Mucosa of gallbladder (tissue), 1 donor: ENCODE data around the gene NPTXR. TPM values are rescaled to one million over a fixed set of nuclear protein-coding genes. Genes with fewer than 3 reads are reported as not detected.
"Not testable (repeated sequence)": the region's sequence is repeated elsewhere in the genome, so short reads cannot be mapped to it uniquely, and the experiment has no call there.

ENCODE experiments used
- DNase-seq: peaks from one replicate; pipeline ENCODE4 v3.0.0-alpha.2; 2020; ENCODE audit warnings: low spot score
- total RNA-seq: library from RNA; stranded (reverse); gene quantifications from one replicate; pipeline ENCODE4 v1.2.1, GENCODE V29; 2021
- donor health status: DM: no; HTN: no; CAD: no.

NPTXR gene
- total RNA-seq, 1 donor from 2014 or later = 15.0 TPM

GRCh38 chr22:38832005-38832978 is 11.5 kb downstream of the NPTXR start:
- no peak for DNase-seq

GRCh38 chr22:38831166-38831945 is 12.5 kb downstream of the NPTXR start:
- no peak for DNase-seq

GRCh38 chr22:38830845-38831108 is 13.1 kb downstream of the NPTXR start:
- no peak for DNase-seq

GRCh38 chr22:38830026-38830844 is 13.6 kb downstream of the NPTXR start:
- DNase-seq = no peak

GRCh38 chr22:38829485-38829884 is 14.3 kb downstream of the NPTXR start:
- DNase-seq = no peak

DNA sequence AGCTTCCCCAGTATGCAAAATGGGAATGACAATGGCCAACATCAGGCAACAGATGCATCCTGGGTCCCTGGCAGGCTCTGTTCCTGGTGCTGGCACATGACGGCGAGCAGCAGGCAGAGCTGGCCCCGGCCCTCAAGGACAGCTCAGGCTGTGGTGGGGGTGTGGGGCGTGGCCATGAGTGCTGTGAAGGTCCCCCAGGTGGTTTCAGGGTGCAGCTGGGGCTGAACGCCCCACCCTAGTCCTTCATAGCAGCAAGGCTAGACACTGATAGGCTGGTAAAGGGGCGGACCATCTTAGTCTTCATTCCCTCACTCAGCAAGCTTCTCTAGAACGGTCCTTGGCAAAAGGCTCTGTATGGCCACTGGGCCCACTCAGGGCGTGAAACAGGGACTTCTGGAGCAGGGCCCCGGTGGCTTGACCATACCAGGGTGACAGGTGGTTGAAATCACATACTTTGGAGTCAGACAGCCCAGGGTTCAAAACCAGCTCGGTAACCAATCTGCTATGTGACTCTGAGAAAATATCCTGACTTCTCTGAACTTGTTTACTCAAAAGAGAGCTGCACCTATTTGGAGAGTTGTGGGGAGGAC is 15.1 kb downstream of the NPTXR start:
- DNase-seq = no peak

- no peak for DNase-seq
These were observed 15.6 kb downstream of the NPTXR start for GRCh38 chr22:38828191-38828590.

DNA sequence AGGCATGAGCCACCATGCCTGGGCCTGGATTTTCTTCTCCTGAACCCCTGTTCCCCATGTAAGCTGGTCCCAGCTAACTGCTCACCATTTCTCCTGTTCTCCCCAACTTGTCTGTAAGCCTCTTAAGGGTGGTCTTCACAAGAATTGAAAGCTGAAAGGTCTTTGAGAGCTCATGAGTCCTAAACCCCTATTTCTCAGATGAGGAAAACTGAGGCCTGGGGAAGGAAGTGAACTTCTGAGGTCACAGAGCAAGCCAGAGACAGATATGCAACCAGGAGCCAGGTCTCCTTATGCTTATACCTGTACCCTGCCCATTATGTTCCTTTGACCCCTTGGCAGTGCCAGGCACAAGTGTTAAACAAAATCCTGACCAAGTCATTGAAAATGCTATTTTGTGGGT is 16.3 kb downstream of the NPTXR start:
- DNase-seq = no peak

GRCh38 chr22:38826801-38827200 is 17.0 kb downstream of the NPTXR start:
- no peak for DNase-seq

DNA sequence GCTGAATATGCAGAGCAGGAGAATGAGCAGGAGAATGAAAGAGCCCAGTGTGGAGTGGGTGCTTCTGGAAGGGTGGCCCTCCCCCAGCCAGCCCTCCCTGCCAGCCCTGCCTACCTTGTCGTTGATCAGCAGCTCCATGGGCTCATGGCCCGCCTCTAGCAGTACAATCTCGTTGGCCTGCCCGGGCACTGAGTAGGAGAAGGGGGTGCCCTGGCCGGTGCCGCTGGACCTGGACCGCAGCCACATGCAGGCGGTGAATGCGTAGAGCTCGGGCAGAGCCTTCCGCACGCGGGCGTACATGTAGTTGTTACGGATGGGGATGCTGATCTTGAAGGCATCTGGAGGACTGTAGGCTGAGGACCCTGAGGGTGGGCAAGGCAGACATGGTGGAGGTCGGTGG is 17.4 kb downstream of the NPTXR start:
- DNase-seq = no peak

DNA sequence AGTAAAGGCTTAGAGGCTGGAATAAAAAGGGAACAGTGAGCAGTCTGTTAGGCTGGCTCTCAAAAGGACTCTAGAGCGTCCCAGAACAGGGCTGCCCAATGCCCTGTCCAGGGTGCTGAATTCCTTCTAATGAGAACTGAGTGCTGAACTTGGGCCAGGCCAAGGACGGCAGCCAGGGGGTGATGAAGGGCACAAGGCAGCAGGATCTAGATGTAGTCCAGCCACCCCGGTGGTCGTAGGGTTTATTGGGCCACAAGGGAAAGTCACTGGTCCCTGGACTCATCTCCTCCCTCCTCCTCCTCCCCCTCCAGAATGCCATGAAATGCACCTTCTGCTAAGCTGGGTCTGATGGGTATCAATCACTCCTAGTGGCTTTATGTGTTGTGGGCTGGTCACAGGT is 19.2 kb downstream of the NPTXR start:
- DNase-seq = peak; percentile 75

DNA sequence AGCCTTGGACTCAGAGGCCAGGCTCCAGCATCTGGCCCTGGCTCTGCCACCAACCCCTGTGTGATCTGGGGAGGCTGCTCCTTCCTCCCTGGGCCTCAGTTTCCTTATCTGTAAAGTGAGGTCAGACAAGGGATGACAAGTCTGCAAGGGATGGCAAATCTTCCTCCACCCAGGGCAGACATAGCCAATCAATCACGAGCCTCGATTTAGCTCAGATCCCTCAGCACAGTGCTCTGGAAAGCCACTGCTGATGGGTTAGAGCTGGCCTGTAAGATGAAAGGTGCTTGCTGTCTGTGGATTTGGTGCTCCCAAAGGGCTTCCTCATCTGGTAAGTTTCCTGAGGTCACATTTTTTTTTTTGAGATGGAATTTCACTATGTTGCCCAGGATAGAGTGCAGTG is 20.2 kb downstream of the NPTXR start:
- DNase-seq = no peak

DNA sequence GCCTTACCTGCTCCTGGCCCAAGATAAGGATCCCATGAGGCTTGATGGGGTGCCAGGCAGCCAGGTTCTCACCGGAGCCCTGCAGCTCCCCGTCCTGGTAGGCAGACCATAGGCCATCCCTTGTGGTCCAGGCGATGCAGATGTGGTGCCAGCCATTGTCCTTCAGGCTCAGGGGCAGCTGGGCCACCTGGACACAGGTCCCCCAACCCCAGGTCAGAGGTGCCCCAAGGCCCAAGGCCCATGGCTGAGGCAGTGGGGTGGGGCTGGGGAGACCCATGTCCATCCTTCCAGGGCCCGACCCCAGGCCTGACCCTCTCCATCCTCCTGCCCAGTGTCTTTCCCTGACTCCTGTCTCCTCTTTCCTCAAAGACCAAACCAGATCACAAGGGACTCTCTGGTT is 20.8 kb downstream of the NPTXR start:
- no peak for DNase-seq

DNA sequence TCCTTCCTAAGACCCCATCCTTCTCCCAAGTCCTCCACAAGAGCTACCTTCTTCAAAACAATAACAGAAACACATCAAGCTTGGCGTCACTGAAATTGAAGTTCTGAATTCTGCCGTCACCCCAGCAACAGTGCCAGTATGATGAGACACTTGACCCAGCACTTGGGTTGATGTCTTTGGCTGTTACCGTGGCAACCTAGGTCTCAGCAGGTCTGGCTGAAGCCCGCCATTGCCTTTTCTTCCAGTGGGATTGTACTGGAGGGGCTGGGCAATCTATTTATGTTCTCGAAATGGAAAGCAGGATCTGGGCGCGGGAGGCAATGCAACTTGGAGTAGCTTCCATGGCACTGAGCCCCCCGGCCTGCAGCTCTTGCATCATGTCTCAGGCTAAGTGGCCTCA is 23.8 kb downstream of the NPTXR start:
- DNase-seq = no peak

DNA sequence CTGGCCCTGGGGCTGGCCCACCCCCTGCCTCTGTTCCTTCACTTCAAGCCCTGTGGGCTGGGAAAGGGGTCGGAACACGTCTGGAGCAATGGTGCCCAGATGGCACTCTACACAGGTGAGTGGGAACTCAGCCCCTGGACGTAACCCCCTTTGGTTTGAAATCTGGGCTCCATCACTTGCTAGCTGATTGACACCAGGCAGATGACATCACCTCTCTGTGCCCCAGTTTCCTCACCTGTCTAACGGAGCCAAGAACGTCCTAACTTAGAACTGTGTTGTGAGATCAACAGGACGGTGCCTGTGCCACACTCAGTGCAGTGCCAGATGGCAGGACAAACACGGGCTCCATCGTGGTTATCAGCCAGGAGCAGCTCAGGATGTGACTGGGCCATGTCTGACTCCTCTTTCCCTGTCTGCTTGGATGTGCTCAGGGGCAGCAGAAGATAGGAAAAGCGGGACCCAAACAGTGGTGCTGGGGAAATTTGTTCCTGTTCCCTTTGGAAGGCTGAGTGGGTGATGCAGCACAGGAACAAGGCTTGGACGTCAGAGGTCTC is 24.4 kb downstream of the NPTXR start:
- DNase-seq = no peak

DNA sequence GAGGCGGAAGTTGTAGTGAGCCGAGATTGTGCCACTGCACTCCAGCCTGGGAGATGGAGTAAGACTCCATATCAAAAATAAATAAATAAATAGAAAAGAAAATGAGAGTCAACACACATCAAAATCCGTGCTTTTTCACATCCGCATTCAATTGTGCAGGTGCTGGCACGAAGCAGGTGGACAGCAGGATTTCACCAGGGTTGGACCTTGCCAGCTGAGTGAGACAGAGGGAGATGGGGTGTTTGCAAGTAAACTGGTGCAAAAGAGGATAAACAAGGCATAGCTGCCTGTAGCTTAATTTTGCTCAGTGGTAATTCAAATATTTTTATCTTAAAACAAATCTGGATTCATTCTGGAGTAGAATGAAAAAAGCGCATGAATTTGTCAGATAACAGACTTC is 26.6 kb downstream of the NPTXR start:
- DNase-seq = no peak

GRCh38 chr22:38815842-38816241 is 28.0 kb downstream of the NPTXR start:
- DNase-seq = no peak

DNA sequence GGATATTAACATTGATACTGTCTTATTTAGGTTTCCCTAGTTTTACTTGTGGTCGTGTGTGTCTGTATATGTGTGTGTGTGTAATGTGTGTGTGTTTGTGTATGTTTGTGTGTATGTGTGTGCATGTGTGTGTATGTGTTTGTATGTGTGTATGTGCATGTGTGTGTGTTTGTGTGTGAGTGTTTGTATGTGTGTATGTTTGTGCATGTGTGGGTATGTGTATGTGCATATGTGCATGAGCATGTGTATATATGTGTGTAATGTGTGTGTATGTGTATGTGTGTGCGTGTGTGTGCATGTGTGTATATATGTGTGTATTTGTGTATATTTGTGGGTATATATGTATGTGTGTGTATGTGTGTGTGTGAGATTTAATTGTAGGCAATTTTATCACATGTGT is 32.6 kb downstream of the NPTXR start:
- DNase-seq = no peak

- DNase-seq = not testable (repeated sequence)
These were observed 38.7 kb downstream of the NPTXR start for GRCh38 chr22:38805041-38805593.

DNA sequence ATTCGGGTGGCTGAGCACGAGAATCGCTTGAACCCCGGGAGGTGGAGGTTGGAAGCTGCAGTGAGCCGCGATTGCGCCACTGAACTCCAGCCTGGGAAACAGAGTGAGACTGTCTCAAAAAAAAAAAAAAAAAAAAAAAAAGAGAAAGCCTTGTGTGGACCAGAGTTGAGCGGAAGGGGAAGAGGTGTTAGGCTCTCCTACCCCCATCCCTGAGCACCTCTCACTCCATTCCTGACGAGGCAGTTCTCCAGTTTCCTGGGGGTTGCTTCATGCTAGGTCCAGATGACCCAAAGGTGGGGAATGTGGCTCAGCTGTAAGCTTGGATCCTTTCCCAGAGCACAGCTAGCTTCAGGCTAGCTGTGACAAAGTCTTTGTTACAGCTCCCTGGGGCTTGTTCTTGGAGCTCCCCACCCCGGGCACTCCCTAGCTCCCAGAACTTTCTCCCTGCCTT is 41.1 kb downstream of the NPTXR start:
- peak; percentile 59 for DNase-seq
